KMS-11 (cell line): ENCODE results near the gene PDE3B.
A peak's percentile ranks its signal among the peaks of the same experiment; 100 is the strongest.

Source experiments
- H2AFZ ChIP-seq: fragments of 200-600 bp; sonication (generic); 2 replicates; pipeline ENCODE4 v1.6.1; 2016; ENCODE audit warnings: antibody characterized with exemption, mixed run types, low read depth
- H3K27ac ChIP-seq: fragments of 200-600 bp; sonication (generic); 2 replicates; pipeline ENCODE4 v1.6.1; 2016; ENCODE audit warnings: mild to moderate bottlenecking, mixed run types
- H3K27me3 ChIP-seq: fragments of 200-600 bp; sonication (generic); 2 replicates; pipeline ENCODE4 v1.6.1; 2017; ENCODE audit warnings: mild to moderate bottlenecking, low read depth, mixed run types, moderate library complexity; ENCODE audit not compliant: insufficient read depth
- H3K36me3 ChIP-seq: fragments of 200-600 bp; sonication (generic); 2 replicates; pipeline ENCODE4 v1.6.1; 2017; ENCODE audit warnings: mild to moderate bottlenecking, mixed run types; ENCODE audit not compliant: insufficient read depth
- H3K4me1 ChIP-seq: fragments of 200-600 bp; sonication (generic); 2 replicates; pipeline ENCODE4 v1.6.1; 2016; ENCODE audit warnings: mild to moderate bottlenecking, low read depth, mixed run types; ENCODE audit not compliant: poor library complexity, severe bottlenecking
- H3K4me2 ChIP-seq: fragments of 200-600 bp; sonication (generic); 2 replicates; pipeline ENCODE4 v1.7.0; 2016; ENCODE audit warnings: mild to moderate bottlenecking, mixed run types
- H3K4me3 ChIP-seq: fragments of 200-600 bp; sonication (generic); IDR thresholded peaks from 2 replicates; pipeline ENCODE4 v1.6.1; 2017; ENCODE audit warnings: low read depth, low read length, mixed read lengths; ENCODE audit not compliant: insufficient read depth
- H3K79me2 ChIP-seq: fragments of 200-600 bp; sonication (generic); 2 replicates; pipeline ENCODE4 v1.6.1; 2016; ENCODE audit warnings: low read depth, mixed run types; ENCODE audit not compliant: insufficient read depth
- H3K9ac ChIP-seq: fragments of 200-600 bp; sonication (generic); 2 replicates; pipeline ENCODE4 v1.6.1; 2016; ENCODE audit warnings: mild to moderate bottlenecking, mixed run types
- H4K20me1 ChIP-seq: fragments of 200-600 bp; sonication (generic); 2 replicates; pipeline ENCODE4 v1.6.1; 2016; ENCODE audit warnings: mild to moderate bottlenecking, mixed run types; ENCODE audit not compliant: insufficient read depth
- CTCF ChIP-seq: fragments of 200-600 bp; sonication (generic); conservative IDR thresholded peaks from 2 replicates; pipeline ENCODE4 v1.6.1; 2017; ENCODE audit warnings: low read depth, mild to moderate bottlenecking, antibody characterized with exemption, low read length, moderate library complexity, mixed read lengths

Gene PDE3B

GRCh38 chr11:14902650-14903350, 259.2 kb downstream of the PDE3B start:
- Histone ChIP-seq H2AFZ (no peak overlapping the region), H3K36me3 (no peaks in the 10 kb centered on the region), H3K79me2 (no peaks in the 10 kb centered on the region), H3K27me3 (no peaks in the 10 kb centered on the region), H3K9ac (no peak overlapping the region), H3K4me1 (peaks cover 5% of the 10 kb centered on the region), H3K4me2 (no peak overlapping the region), H3K4me3 (no peak overlapping the region), H3K27ac (no peak overlapping the region), H4K20me1 (no peaks in the 10 kb centered on the region)
- TF ChIP-seq CTCF = no peak

GRCh38 chr11:14904745-14905103, 261.1 kb downstream of the PDE3B start:
- peak overlapping the region; percentile 67; the same call in 1 of the 2 replicates for H3K4me2 ChIP-seq

GRCh38 chr11:14905104-14906033, 261.8 kb downstream of the PDE3B start:
- Histone ChIP-seq H3K36me3 (no peaks in the 10 kb centered on the region), H4K20me1 (no peaks in the 10 kb centered on the region), H3K4me2 (peak overlapping the region; percentile 67), H3K4me1 (peaks cover 18% of the 10 kb centered on the region), H3K27me3 (no peaks in the 10 kb centered on the region), H3K27ac (no peak overlapping the region), H3K9ac (peak overlapping the region; percentile 60; the same call in 1 of the 2 replicates), H3K79me2 (no peaks in the 10 kb centered on the region), H3K4me3 (no peak overlapping the region), H2AFZ (peak overlapping the region; percentile 89)
- TF ChIP-seq CTCF = peak; percentile 73

More at GRCh38 chr11:14904745-14905103, 261.1 kb downstream of the PDE3B start:
- Histone ChIP-seq H3K36me3 (no peaks in the 10 kb centered on the region), H3K27me3 (no peaks in the 10 kb centered on the region), H2AFZ (peak overlapping the region; percentile 89), H3K9ac (peak overlapping the region; percentile 60; the same call in 1 of the 2 replicates), H3K27ac (no peak overlapping the region), H3K4me3 (no peak overlapping the region), H4K20me1 (no peaks in the 10 kb centered on the region), H3K79me2 (no peaks in the 10 kb centered on the region), H3K4me1 (peaks cover 18% of the 10 kb centered on the region)
- TF ChIP-seq CTCF = peak; percentile 82; the same call in 1 of the 2 replicates

DNA sequence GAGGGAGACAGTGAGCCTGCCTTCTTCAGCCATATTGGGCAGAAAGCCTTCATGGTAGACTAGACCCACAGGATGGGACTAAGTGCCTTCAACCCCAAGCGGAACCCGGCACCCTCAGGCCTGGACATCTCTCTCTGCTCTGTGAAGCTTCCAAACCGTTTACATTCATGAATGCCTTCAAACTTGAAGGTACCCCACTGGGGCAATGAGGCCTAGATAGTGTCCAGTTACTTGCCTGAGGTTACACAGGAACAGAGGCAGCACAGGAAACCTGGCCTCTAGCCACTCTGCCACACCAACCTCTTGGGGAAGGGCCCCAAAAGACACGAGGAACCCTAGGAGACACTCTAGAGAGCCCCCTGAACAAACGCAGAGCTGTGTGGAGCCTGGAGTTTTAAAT, 263.0 kb downstream of the PDE3B start:
- no peak overlapping the region for H2AFZ ChIP-seq
- no peaks in the 10 kb centered on the region for H3K79me2 ChIP-seq
- H3K36me3 ChIP-seq = no peaks in the 10 kb centered on the region
- TF ChIP-seq CTCF = no peak
- no peaks in the 10 kb centered on the region for H3K27me3 ChIP-seq
- no peak overlapping the region for H3K4me2 ChIP-seq
- H3K9ac ChIP-seq = no peak overlapping the region
- H4K20me1 ChIP-seq = no peaks in the 10 kb centered on the region
- H3K4me3 ChIP-seq = no peak overlapping the region
- H3K27ac ChIP-seq = no peak overlapping the region
- H3K4me1 ChIP-seq = peaks cover 18% of the 10 kb centered on the region
